AG08396 (cell line): ENCODE results near the gene CFDP1.
"Not testable (repeated sequence)": the region's sequence is repeated elsewhere in the genome, so short reads cannot be mapped to it uniquely, and the experiment has no call there.

Source experiments
- DNase-seq: peaks from one replicate; pipeline ENCODE4 v3.0.0; 2012; ENCODE audit warnings: low spot score, mixed read lengths

CFDP1 gene

DNA sequence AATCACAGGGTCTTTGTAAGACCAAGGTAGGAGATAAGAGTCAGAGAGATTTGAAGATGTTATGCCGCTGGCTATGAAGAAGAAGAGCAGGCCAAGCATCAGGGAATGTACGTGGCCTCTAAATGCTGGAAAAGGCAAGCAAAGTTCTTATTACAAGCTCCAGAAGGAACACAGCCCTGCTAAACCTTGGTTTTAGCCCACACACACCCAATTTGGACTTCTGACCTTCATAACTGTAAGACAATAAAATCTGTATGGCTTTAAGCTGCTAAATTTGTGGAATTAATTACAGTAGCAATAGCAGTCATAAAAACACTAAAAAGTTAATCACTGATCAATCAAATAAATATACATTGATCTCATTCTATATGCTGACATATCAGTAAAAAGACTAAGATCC lies 25.1 kb upstream of the CFDP1 start:
- DNase-seq: no peak

DNA sequence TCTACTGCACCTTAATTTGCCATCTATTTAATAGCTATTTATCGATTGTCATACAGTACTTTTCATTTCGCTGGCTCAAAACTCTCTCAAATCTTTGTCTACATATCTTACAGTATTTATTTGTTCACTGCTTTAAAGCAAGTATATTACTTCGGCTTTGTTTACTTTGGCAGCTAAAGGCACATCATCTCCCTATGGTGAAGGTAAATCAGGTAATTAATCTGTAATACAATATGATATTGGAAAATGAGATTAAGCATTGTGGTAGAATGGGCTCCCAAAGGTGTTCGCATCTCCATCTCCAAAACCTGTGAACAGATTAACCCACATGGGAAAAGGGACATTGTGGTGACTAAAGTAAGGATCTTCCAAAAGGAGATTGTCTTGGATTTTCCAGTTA lies 24.7 kb upstream of the CFDP1 start:
- no peak for DNase-seq

GRCh38 chr16:75457485-75458021 lies 24.2 kb upstream of the CFDP1 start:
- no peak for DNase-seq

DNA sequence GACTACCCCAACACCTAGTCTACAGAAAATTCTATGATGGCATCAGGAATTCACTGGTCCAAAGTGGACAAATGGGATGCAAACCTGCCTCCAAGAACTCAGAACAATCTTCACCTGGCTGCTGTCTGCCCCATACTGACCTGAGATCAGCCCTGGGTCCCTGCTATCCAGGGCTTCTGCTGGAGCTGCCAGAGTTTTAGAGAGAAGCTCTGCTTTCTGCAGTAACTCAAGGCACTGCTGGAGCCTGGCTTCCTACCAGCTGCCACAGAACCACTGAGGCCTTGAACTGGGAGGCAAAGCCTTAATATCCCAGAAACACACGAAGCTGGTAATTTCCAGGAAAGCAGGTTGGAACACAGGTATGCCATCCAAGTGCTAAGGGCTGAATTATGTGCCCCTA lies 23.7 kb upstream of the CFDP1 start:
- DNase-seq: no peak

DNA sequence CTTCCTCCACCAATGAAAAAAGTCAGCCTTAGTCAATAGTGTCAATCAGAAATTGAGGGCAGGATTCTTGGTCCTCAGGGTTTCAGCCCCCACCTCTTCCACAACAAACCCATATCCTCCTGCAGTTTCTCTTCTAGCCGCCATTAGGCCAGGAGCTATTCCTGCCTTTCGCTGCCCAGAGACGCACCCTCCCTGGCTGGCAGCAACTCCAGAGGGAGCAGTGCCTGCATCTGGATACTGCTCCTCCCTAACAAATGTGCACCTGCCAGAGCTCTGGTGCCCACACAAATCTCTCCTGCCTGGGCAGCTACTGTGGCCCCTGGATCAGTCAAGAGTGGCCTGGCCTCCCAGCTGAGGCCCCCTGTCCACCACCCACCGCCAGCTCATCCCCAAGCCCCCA lies 23.2 kb upstream of the CFDP1 start:
- DNase-seq: not testable (repeated sequence)

DNA sequence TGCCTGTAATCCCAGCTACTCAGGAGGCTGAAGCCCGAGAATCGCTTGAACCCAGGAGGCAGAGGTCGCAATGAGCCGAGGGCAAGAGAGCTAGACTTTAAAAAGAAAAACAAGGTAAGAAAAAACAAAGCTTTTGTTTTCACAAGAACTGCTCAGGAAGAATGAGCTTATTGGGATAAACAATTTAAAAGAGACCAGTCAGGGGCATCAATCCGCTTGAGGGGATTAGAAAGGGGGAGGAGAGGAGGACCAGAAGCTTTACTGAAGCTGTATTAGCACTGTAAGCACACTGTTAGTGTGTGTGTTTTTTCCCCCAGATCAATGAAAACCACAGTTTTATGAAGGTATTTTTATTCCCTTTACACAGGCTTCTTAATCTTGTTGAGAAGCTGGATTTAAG lies 22.4 kb upstream of the CFDP1 start:
- no peak for DNase-seq

DNA sequence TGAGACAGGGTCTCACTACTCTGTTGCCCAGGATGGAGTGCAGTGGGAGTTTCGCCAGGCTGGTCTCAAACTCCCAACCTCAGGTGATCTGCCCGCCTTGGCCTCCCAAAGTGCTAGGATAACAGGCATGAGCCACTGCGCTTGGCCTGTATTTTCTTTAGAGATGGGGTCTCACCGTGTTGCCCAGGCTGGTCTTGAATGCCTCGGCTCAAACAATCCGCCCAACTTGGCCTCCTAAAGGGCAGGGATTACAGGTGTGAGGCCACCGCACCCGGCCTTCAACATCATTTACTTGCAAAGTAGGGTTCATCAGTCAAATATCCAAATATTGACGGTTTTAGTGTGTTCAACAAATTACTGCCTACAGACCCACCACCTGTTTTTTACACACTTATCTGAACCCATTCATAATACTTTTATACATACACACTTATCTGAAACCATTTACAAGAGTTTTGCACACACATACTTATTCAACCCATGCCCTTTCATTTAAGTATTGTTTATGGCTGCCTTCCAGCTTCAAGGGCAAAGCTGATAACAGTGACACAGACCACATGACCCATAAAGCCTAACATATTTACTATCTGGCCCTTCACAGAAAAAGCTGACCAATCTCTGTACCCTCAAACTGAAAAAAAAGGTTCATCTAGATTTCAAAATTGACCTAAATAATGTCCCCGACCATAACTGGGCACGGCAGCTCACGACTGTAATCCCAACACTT lies 19.3 kb upstream of the CFDP1 start:
- DNase-seq: no peak

GRCh38 chr16:75446416-75446815 lies 13.1 kb upstream of the CFDP1 start:
- no peak for DNase-seq

GRCh38 chr16:75445298-75445697 lies 12.0 kb upstream of the CFDP1 start:
- no peak for DNase-seq

DNA sequence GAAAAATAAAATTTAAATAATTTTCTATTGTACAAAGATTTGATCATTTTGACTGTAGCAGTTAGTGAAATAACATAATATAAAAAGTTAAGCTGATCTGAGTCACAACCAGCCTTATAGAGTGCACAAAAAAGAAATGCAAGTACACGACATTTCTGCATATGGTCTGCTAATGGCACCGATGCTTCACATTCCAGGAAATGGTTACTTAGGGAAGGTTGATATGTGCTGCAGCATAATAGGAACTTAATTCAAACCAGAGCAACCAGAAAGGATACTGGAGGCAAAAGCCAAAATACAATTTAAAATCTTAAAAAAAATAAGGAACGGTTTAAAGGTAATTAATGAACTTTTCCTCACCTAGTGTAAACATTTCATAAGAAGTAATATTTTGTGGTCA lies 10.0 kb upstream of the CFDP1 start:
- no peak for DNase-seq

- peak; percentile 76 for DNase-seq
These were observed 570 bp upstream of the CFDP1 start for GRCh38 chr16:75433732-75434413.

DNA sequence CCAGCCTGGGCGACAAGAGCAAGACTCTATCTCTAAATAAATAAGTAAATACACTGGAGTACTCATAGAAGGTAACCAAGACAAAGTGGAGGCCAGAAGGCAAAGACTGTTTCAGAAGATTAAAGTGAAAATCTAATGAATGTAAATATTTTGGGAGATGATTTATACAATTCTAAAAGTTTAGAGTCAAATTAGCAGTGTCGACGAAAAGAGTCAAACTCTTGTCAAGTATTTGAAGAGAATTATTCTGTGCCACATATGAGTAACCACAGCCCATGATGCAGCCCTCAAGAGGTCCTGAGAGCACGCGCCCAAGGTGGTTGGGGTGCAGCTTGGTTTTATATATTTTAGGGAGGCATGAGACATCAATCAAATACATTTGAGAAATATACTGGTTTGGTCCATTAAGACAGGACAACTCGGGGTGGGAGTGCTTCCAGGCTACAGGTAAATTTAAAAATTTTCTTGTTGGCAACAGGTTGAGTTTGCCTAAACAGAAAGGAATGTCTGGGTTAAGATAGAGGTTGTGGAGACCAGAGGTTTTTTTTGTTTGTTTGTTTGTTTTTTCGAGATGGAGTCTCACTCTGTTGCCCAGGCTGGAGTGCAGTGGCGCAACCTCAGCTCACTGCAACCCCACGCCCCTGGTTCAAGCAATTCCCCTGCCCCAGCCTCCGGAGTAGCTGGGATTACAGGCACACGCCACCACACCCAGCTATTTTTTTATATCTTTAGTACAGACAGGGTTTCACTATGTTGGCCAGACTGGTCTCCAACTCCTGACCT lies 3.5 kb downstream of the CFDP1 start:
- no peak for DNase-seq

GRCh38 chr16:75426524-75426923 lies 6.8 kb downstream of the CFDP1 start:
- not testable (repeated sequence) for DNase-seq

DNA sequence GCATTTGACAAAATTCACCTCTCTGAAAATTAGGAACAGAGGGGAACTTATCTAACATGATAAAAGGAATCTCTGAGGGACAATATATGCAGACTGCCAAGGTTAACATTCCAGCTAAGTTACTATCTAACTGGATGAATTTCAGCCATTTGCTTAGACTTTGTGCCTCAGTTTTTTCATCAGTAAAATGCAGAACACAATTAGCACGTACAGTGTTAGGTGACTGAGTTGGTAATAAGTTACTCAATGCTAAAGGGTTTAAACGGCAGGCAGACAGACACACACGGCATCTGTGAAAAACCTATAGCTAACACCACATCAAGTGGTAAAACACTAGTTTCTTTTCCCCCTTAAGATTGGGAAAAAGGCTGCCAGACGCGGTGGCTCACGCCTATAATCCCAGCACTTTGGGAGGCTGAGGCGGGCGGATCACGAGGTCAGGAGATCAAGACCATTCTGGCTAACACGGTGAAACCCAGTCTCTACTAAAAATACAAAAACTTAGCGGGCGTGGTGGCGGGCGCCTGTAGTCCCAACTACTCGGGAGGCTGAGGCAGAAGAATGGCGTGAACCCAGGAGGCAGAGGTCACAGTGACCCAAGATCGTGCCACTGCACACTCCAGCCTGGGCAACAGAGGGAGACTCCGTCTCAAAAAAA lies 9.1 kb downstream of the CFDP1 start:
- DNase-seq: not testable (repeated sequence)

- DNase-seq: no peak
These were observed 9.6 kb downstream of the CFDP1 start for GRCh38 chr16:75423723-75424104.

GRCh38 chr16:75421820-75422126 lies 11.5 kb downstream of the CFDP1 start:
- no peak for DNase-seq

- DNase-seq: no peak
These were observed 12.1 kb downstream of the CFDP1 start for GRCh38 chr16:75420987-75421819.

- no peak for DNase-seq
These were observed 16.3 kb downstream of the CFDP1 start for GRCh38 chr16:75416904-75417565.

DNA sequence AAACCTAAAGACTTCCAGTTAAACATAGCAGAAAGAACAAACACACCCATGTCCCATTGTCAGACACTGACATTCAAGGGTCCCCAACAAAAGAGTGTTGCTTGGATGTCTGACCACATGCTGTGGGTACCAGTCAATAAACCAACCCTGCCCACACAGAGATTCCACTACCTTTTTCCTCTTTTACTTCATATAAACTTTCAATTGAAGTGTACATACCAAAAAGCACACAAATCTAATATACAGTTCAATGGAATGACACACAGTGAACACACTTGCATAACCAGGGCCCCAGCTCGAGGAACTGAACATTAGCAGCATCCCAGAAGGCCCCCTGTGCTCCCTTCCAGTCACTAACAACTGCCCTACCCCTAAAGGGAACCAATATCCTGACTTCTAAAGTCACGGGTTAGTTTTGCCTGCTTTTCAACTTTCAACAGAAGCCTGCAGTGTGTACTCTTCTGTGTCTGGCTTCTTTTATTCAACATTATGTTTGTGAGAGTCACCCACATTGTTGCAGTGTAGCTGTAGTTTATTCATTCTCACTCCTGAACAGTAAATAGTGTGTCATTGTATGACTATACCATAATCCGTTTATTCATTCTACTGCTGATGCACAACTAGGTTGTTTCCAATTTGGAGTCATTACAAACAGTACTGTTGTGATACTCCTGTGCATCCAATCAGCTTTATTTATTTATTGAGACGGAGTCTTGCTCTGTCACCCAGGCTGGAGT lies 18.0 kb downstream of the CFDP1 start:
- DNase-seq: no peak

DNA sequence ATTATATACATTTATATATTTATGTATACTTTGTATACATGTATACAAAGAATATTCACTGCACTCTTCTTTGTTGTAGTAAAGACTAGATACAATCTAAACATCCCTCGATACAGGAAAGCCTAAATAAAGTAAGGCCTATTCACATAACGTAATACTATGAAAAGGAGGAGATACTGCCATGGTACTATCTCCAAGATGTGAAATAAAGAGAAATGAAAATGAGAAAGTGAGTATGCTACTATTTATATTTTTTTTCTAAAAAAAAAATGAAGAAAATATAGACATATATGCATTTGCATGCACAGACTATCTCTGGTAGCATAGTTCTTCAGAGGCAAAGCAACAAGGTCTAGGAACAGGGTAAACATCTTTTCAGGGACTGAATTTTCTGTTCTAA lies 19.4 kb downstream of the CFDP1 start:
- no peak for DNase-seq
